Breast epithelium (tissue), 3 donors: ENCODE results near the gene GGN.

Experiments used
- POLR2A ChIP-seq: fragments of 450-650 bp; IDR thresholded peaks from one replicate; pipeline ENCODE4 v1.6.1; 2016; ENCODE audit warnings: antibody characterized with exemption, mild to moderate bottlenecking, moderate library complexity
- TF ChIP-seq, protein P1 (sequence below), 3 donors: fragments of 450-650 bp; IDR thresholded peaks; one replicate each; pipeline ENCODE4 v1.5.1; 2016 to 2017; ENCODE audit warnings: antibody characterized with exemption in 3 of 3, mild to moderate bottlenecking in 3 of 3, moderate library complexity in 3 of 3

DNA sequence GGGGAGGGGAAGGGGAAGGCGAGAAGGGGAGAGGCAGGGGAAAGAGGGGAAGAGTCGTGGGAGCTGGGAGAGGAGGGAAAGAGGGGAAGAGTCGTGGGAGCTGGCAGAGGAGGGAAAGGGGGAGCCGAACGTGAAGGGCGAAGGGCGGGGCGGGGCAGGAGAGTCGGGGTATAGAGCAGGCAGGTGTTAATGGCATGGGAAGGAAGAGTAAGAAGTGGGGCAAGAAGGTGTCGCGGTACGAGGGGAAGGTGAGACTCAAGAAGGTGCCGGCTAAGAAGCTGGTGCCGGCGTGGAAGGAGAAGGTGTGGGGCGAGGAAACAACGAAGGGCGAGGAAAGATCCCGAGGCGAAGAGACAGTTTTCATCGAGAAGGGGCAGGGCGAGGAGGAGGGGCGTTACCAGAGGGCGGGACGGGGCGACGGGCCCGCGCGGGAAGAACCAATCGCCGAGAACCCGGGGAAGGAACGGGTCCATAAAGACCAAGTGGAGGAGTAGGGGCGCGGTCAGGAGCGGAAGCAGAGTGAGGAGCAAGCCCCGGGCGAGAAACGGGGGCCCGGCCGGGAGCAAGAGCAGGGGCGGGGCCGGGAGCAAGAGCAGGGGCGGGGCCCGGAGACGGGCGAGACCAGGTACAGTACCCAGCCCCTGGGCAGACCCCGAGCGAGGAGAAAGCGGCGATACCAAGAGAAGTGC lies 51.7 kb downstream of the GGN start:
- TF ChIP-seq, protein P1, sequence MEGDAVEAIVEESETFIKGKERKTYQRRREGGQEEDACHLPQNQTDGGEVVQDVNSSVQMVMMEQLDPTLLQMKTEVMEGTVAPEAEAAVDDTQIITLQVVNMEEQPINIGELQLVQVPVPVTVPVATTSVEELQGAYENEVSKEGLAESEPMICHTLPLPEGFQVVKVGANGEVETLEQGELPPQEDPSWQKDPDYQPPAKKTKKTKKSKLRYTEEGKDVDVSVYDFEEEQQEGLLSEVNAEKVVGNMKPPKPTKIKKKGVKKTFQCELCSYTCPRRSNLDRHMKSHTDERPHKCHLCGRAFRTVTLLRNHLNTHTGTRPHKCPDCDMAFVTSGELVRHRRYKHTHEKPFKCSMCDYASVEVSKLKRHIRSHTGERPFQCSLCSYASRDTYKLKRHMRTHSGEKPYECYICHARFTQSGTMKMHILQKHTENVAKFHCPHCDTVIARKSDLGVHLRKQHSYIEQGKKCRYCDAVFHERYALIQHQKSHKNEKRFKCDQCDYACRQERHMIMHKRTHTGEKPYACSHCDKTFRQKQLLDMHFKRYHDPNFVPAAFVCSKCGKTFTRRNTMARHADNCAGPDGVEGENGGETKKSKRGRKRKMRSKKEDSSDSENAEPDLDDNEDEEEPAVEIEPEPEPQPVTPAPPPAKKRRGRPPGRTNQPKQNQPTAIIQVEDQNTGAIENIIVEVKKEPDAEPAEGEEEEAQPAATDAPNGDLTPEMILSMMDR (IDR thresholded peaks at IDR 0.05), result no peak
- TF ChIP-seq POLR2A, result peak; percentile 40
